UCSD-AML1 (cell line): ENCODE results near the gene TMEM233.
"Not testable (repeated sequence)": the region's sequence is repeated elsewhere in the genome, so short reads cannot be mapped to it uniquely, and the experiment has no call there.

Source experiments
- DNase-seq: peaks from one replicate; lab custom pipeline; 2025; ENCODE audit not compliant: unreplicated experiment; lab: John Stamatoyannopoulos, UW

The TMEM233 gene

DNA sequence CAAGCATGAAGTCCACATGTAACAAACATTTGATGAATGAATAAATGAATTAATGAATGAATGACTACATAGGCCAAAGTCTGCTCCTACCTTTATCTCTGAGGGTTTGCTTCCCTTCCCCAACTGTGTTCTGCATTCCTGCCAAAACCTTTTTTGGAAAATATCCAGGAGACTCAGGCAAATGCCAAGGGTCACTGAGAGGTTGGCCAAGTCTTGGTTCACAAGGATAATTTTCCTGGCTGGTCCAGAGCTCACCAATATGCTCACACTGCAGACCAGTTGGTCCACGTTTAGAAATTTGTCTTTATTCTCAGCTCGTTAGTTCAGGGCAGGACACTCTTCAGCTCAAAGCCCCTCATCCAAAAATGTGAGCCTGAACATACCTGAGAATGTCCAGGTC, 10.2 kb downstream of the TMEM233 start:
- DNase-seq: no peak

DNA sequence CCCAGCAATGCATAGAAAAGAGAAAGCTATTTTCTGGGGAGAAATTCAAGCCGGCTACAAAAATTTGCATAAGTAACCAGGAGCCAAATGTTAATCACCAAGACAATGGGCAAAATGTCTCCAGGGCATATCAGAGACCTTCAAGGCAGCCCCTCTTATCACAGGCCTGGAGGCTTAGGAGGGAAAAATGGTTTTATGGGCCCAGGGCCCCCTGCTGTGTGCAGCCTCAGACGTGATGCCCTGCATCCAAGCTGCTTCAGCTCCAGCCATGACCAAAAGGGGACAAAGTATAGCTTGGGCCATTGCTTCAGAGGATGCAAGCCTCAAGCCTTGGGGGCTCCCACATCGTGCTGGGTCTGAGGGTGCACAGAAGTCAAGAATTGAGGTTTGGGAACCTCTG, 15.8 kb downstream of the TMEM233 start:
- no peak for DNase-seq

DNA sequence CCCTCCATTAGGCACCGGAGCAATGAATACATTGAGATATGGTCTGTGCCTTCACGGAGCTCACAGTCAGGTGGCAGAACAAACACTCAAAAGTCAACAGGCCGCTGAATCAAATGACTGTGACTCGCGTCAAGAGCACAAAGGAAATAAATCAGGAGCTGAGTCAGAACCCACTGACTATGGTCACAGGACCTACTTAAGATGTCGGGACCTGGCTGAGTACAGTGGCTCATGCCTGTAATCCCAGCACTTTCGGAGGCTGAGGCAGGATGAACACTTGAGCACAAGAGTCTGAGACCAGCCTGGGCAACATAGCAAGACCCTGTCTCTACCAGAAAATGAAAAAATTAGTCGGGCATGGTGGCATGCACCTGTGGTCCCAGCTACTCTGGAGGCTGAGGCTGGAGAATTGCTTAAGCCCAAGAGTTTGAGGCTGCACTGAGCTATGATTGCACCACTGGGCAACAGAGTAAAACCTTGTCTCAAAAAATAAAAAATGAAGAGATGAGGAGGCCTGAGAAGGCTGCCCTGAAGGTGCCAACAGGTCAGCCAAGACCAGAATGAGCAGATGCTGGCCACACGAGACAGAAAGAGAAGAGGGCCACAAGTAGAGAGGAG, 19.9 kb downstream of the TMEM233 start:
- DNase-seq: no peak

DNA sequence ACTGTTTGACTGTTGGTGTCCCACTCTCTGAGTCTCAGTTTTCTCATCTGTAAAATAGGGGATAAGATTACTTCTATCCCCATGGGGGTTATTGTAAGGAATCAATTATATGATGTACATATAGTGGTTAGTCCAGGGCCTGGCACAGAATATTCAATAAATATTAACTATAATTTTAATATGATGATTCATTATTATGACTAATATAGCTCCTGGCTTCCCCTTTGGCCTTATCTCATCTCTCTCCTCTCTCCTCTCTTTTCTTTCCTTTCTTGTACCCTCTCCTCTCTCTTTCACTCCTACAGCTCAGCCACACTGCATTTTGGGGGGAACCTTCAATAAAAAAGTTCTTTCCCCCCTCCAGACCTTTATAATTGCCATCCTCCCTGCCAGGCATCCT, 21.1 kb downstream of the TMEM233 start:
- DNase-seq: no peak

DNA sequence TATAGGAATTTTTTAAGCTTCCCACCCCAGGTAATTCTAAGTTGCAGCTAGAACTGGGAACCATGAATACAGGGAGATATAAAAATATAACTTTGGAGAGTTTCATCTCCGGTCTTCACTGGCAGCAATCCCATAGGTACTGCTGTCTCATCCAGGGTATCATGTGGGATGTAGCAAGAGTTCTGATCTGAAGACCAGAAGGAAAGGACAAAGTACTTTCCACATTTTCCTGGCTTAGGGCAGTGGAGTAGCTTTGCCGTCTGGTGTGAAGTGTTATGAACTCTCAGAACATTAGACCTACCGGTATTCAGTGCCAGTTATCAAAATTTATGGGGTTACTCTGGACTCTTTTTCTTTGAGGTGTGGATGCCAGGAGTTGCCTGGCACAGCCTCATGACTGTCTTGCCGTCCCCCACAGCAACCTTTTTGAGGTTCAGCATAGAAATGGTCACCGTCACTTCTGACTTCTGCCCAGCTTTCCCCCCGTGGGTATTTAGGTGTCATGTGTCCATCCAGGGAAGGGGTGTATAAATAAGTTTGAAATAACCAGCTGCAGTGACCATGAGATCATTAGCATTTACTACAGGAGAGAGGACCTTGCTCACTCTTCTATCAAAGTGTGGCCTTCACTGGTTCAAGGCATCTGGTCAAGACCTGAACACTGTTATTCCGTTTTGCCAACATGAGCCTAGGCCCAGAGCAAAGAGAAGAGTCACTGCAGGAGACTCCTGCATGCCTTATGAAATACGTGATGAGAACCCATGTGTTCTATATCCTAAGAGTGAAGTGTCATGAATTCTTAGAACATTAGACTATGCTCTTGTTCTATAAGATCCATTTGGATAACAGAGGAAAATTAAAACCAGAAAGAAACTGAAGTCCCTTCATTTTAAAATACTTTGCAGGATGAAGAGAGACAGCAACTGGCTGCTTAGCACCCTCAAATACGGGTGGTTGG, 22.2 kb downstream of the TMEM233 start:
- no peak for DNase-seq

DNA sequence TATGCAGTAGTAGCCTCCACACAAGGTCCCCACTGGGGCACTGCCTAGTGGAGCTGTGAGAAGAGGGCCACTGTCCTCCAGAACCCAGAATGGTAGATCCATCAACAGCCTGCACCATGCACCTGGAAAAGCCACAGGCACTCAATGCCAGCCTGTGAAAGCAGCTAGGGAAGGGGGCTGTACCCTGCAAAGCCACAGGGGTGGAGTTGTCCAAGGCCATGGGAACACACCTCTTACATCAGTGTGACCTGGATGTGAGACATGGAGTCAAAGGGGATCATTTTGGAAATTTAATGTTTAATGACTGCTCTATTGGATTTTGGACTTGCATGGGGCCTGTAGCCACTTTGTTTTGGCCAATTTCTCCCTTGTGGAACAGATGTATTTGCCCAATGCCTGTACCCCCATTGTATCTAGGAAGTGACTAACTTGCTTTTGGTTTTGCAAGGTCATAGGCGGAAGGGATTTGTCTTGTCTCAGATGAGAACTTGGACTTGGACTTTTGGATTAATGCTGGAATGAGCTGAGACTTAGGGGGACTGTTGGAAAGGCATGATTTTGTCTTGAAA, 24.8 kb downstream of the TMEM233 start:
- not testable (repeated sequence) for DNase-seq

- DNase-seq: no peak
Measured at GRCh38 chr12:119620490-119620889, 26.9 kb downstream of the TMEM233 start.

- no peak for DNase-seq
Measured at GRCh38 chr12:119621878-119622277, 28.3 kb downstream of the TMEM233 start.

DNA sequence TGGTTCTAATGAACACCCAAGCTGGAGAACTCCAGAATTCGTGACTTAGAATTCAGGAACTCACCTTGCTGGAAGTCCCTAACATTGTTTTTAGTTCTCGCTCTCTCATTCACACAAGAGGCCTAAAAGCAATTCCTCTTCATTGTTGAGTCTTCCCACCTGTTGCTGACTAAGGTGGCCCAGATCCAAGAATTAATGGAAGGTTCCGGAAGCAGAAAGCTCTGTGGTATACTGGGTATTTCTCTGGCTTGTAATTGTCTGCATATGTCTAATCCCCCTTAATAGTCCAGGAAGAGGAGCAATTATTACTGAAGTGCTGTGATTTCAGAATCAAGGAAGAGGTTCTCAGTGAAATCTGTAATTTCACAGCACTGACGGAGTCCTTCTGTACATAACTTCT, 31.4 kb downstream of the TMEM233 start:
- DNase-seq: no peak

DNA sequence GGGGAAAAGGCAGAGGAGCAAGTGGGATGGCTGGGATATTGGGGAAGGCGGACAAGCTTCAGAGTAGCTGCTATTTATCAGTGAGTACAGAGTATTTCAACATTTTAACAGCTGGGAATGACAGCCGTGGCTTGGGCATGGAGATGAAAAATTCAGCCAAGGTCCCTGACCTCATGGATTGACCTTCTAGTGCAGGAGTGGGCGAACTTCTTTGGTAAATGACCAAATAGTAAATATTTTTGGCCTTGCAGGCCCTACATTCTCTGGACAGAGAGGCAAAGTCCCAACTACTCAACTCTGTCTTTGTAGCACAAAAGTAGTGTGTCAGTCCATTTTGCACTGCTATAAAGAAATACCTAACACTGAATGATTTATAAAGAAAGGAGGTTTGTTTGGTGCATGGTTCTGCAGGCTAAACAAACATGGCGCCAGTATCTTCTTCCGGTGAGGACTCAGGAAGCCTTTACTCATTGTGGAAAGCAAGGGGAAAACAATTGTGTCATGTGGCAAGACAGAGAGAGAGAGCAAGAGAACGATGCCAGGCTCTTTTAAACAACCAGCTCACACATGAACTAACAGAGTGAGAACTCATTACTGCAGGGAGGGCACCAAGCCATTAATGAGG, 33.6 kb downstream of the TMEM233 start:
- DNase-seq: no peak

DNA sequence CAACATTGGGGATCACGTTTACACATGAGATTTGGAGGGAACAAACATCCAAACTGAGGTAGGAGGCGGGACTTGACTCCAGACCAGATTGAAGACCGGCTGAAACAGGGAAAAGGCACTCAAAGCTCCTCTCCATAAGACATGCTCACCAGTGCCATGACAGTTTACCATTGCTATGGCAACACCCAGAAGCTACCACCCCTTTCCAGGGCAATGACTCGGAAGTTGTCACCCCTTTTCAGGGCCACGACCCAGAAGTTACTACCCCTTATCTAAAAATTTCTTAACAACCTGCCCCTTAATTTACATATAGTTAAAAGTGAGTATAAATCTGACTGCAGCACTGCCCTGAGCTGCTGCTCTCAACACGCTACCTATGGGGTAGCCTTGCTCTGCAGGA, 34.1 kb downstream of the TMEM233 start:
- no peak for DNase-seq

- no peak for DNase-seq
Measured at GRCh38 chr12:119630223-119630780, 36.7 kb downstream of the TMEM233 start.

DNA sequence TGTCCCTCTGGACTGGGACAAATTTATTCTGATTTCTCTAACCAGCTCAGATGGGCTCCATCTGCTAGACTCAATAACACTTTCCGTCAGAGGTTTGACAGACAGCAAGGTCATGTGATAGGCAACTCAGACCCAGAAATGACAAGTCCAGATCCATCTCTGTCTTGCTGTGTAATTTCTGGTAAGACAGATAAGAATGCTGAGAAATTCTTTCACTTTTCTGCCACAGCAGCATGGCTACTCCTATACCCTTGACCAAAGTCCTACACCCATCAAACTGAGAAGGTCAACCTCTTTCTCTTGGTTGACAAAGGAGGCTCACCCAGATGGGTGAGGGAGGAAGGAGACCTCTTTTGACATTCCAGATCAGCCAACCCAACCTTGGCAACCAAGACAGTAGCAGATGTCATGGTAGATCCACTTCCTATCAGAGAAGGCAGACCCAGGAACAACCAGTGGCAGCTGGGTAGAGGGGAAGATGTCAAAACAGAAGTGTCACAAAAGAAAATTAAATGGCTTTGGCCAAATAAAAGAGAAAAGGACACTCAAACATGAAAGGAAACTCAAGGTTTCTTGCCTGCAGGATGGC, 37.5 kb downstream of the TMEM233 start:
- DNase-seq: no peak

GRCh38 chr12:119631930-119632678, 38.5 kb downstream of the TMEM233 start:
- no peak for DNase-seq

- no peak for DNase-seq
Measured at GRCh38 chr12:119634743-119635142, 41.2 kb downstream of the TMEM233 start.

DNA sequence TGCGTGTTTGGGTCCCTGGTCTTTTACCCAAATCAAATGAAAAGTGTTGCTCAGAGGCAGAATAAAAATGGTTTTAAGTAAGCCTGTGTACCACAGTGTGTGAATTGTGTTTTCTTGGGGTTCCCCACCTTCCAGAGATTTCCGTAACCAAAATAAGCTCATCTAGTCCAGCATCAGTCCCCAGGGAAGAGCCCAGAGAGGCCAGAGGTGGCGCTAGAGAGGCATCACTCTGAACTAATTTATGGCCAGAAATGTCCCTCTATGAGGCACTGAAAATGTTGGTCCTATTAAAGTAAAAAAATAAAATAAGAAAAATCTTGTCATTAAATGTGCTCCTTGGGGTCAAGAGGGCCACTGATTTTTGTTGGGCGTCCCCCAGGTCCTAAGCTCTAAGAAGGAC, 49.4 kb downstream of the TMEM233 start:
- DNase-seq: no peak

GRCh38 chr12:119644930-119645329, 51.4 kb downstream of the TMEM233 start:
- DNase-seq: no peak

DNA sequence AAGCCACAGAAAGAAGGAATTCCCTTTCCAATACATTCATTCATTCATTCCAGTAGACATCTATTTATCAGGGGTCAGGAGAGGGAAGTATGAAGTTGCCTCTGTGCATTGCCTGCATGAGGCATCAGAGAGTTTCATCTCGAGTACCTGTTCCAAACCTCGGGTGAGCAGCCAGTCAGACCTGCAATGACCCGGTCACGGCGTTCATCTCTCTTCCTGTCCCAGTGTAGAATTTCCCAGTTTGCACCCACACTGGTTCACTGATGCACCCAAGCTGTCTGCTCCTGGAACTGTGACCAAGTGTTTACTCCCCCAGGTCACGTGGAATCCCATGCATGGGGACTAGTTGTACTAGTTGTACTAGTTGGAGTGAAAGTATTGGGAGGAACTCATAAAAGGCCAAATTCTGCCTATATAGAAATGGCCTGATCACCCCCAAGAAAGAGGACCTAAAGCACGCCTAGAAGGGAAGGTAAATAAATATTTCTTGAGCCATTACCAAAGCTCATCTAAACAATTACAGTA, 52.0 kb downstream of the TMEM233 start:
- DNase-seq: no peak

DNA sequence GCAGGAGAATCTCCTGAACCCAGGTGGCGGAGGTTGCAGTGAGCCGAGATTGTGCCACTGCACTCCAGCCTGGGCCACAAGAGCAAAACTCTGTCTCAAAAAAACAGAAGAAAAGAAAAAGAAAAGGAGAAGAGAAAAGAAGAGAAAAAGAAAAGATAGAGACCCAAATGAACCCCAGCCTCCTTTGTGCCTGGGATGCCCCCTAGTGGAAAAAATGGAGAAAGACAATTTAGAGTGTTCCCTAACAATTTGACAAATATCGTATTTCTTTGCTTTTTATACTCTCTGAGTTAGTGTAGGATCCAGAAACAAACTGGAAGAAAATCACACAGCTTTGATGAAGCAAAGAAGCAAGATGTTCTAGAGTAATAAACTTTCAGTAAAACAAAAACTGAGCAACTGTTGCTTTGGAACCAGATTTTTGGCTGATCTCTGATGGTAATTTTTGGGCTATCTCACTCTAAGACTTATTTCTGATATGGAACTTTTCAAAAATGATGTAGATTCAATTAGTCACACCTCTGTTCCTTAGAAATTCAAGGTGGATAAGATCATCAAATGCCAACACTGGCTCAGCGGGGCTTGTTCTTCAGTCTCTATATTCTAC, 55.7 kb downstream of the TMEM233 start:
- DNase-seq: no peak

- DNase-seq: no peak
Measured at GRCh38 chr12:119652665-119653064, 59.1 kb downstream of the TMEM233 start.
